Measurements from ENCODE around the gene RAVER2.

RAVER2 gene

DNA sequence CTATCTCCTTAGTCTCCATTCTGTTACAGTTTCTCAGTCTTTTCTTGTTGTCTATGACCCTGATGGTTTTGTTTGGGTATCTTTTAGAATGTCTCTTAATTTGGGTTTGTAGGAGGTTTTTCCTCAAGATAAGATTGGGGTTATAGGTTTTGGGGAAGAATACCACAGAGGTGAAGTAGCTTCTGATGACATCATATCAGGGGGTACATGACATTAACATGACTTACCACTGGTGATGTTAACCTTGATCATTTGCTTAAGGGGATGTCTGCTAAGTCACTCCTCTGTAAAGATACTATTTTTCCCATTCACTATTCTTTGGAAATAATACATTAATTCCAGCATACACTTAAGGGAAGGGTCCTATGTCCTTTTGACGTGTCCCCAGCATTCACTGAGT, 11.9 kb downstream of the RAVER2 start:
- Histone ChIP-seq H3K79me2 (ENCODE audit: insufficient read depth, low read length) (no peaks in the 10 kb centered on the region), H3K4me3 (ENCODE audit: low read depth, low read length, poor library complexity, severe bottlenecking) (no peak overlapping the region), H4K20me1 (ENCODE audit: insufficient read depth, low read length) (no peaks in the 10 kb centered on the region), H2AFZ (ENCODE audit: low read length) (no peak overlapping the region), H3K27me3 (ENCODE audit: insufficient read depth, low read length) (no peaks in the 10 kb centered on the region), H3K4me1 (ENCODE audit: insufficient read depth, low read length, severe bottlenecking) (no peaks in the 10 kb centered on the region), H3K9me2 (ENCODE audit: low read depth, low read length) (no peaks in the 10 kb centered on the region), H3K9ac (ENCODE audit: low read length) (no peak overlapping the region), H3K9me3 (ENCODE audit: low read length) (no peaks in the 10 kb centered on the region), H3F3A (ENCODE audit: insufficient read depth, low read length) (no peaks in the 10 kb centered on the region), H3K27ac (ENCODE audit: low read depth, low read length, poor library complexity, severe bottlenecking) (no peak overlapping the region), H3K36me3 (ENCODE audit: insufficient read depth, low read length) (no peaks in the 10 kb centered on the region), H3K4me2 (ENCODE audit: low read length) (no peak overlapping the region)
- TF ChIP-seq, protein P1, sequence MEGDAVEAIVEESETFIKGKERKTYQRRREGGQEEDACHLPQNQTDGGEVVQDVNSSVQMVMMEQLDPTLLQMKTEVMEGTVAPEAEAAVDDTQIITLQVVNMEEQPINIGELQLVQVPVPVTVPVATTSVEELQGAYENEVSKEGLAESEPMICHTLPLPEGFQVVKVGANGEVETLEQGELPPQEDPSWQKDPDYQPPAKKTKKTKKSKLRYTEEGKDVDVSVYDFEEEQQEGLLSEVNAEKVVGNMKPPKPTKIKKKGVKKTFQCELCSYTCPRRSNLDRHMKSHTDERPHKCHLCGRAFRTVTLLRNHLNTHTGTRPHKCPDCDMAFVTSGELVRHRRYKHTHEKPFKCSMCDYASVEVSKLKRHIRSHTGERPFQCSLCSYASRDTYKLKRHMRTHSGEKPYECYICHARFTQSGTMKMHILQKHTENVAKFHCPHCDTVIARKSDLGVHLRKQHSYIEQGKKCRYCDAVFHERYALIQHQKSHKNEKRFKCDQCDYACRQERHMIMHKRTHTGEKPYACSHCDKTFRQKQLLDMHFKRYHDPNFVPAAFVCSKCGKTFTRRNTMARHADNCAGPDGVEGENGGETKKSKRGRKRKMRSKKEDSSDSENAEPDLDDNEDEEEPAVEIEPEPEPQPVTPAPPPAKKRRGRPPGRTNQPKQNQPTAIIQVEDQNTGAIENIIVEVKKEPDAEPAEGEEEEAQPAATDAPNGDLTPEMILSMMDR (IDR thresholded peaks at IDR 0.05; ENCODE audit: low read length), result no peak
- TF ChIP-seq EZH2 (IDR thresholded peaks at IDR 0.05; ENCODE audit: borderline replicate concordance, low read length), result no peak

DNA sequence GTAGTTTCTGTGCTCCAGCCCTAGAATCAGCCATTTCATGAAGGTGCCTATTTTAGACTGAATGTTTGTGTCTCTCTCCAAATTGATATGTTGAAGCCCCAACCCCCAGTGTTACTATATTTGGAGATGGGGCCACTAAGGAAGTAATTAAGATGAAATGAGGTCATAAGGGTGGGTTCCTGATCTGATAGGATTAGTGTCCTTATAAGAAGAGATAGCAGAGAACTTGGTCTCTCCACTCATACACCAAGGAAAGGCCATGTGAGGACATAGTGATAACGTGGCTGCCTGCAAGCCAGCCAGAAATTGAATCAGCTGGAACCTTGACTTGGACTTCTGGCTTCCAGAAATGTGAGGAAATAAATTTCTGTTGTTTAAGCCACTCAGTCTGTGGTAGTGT, 12.3 kb downstream of the RAVER2 start:
- Histone ChIP-seq H3K27me3 (ENCODE audit: insufficient read depth, low read length) (no peaks in the 10 kb centered on the region), H2AFZ (ENCODE audit: low read length) (no peak overlapping the region), H3K9me2 (ENCODE audit: low read depth, low read length) (no peaks in the 10 kb centered on the region), H3K4me2 (ENCODE audit: low read length) (no peak overlapping the region), H3K79me2 (ENCODE audit: insufficient read depth, low read length) (no peaks in the 10 kb centered on the region), H3F3A (ENCODE audit: insufficient read depth, low read length) (no peaks in the 10 kb centered on the region), H3K27ac (ENCODE audit: low read depth, low read length, poor library complexity, severe bottlenecking) (no peak overlapping the region), H4K20me1 (ENCODE audit: insufficient read depth, low read length) (no peaks in the 10 kb centered on the region), H3K4me1 (ENCODE audit: insufficient read depth, low read length, severe bottlenecking) (no peaks in the 10 kb centered on the region), H3K9ac (ENCODE audit: low read length) (no peak overlapping the region), H3K9me3 (ENCODE audit: low read length) (no peaks in the 10 kb centered on the region), H3K36me3 (ENCODE audit: insufficient read depth, low read length) (no peaks in the 10 kb centered on the region), H3K4me3 (ENCODE audit: low read depth, low read length, poor library complexity, severe bottlenecking) (no peak overlapping the region)
- TF ChIP-seq, protein P1 (IDR thresholded peaks at IDR 0.05; ENCODE audit: low read length), result no peak
- no peak for TF ChIP-seq EZH2 (IDR thresholded peaks at IDR 0.05; ENCODE audit: borderline replicate concordance, low read length)

DNA sequence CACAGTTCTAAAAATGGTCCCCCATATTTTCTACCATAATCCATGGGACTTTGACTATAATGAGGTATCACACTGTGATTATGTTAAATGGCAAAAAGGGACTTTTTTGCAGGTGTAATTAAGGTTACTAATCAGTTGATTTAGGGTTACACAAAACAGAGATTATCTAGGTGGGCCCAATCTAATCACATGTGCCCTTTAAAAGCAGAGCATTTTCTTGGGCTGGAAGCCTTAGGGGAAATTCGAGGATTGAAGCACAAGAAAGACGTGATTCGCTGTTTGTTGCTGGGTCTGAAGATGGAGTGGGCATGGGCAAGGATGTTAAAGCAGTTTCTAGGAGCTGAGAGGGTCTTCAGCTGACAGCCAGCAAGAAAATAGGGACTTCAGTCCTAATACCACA, 13.4 kb downstream of the RAVER2 start:
- Histone ChIP-seq H3K79me2 (ENCODE audit: insufficient read depth, low read length) (no peaks in the 10 kb centered on the region), H4K20me1 (ENCODE audit: insufficient read depth, low read length) (no peaks in the 10 kb centered on the region), H3K27ac (ENCODE audit: low read depth, low read length, poor library complexity, severe bottlenecking) (no peak overlapping the region), H3K27me3 (ENCODE audit: insufficient read depth, low read length) (no peaks in the 10 kb centered on the region), H3K9ac (ENCODE audit: low read length) (no peak overlapping the region), H3K36me3 (ENCODE audit: insufficient read depth, low read length) (no peaks in the 10 kb centered on the region), H2AFZ (ENCODE audit: low read length) (no peak overlapping the region), H3K9me3 (ENCODE audit: low read length) (no peaks in the 10 kb centered on the region), H3K4me3 (ENCODE audit: low read depth, low read length, poor library complexity, severe bottlenecking) (no peak overlapping the region), H3K4me1 (ENCODE audit: insufficient read depth, low read length, severe bottlenecking) (no peaks in the 10 kb centered on the region), H3K9me2 (ENCODE audit: low read depth, low read length) (no peaks in the 10 kb centered on the region), H3F3A (ENCODE audit: insufficient read depth, low read length) (no peaks in the 10 kb centered on the region), H3K4me2 (ENCODE audit: low read length) (no peak overlapping the region)
- TF ChIP-seq, protein P1 (IDR thresholded peaks at IDR 0.05; ENCODE audit: low read length), result no peak
- TF ChIP-seq EZH2 (IDR thresholded peaks at IDR 0.05; ENCODE audit: borderline replicate concordance, low read length), result no peak

Measured in OCI-LY1 (cell line).